Measurements from ENCODE around the gene SCAF1. TPM values are rescaled to one million over a fixed set of nuclear protein-coding genes. Genes with fewer than 3 reads are reported as not detected.

Gene SCAF1
- total RNA-seq, 2 experiments from 2014 or later: 43.3 to 64.0 TPM

- CTCF ChIA-PET: interaction anchor here (0.5 to 4.8 kb wide), 15 partner anchors 9 to 1792 kb away, joined by 3 to 33 read pairs (median 4); partner anchors contain the start of genes ADM5, PTOV1, RRAS and SCAF1
Measured at GRCh38 chr19:49680421-49681351, 38.7 kb downstream of the SCAF1 start.

GRCh38 chr19:49681830-49682229 is 39.8 kb downstream of the SCAF1 start:
- Mint-ChIP-seq H3K27me3 (no peaks in the 10 kb centered on the region), H3K36me3 (ENCODE audit: low read depth) (peaks cover 47% of the 10 kb centered on the region), H3K27ac (no peak overlapping the region), H3K9me3 (ENCODE audit: low read depth) (no peaks in the 10 kb centered on the region), H3K4me3 (no peak overlapping the region), H3K4me1 (peaks cover 34% of the 10 kb centered on the region)
- intact Hi-C loops (cut with DNase I, micrococcal nuclease): no loop called here
- ATAC-seq: no peak
- CTCF ChIA-PET: interaction anchor here (0.7 to 4.8 kb wide), 4 partner anchors 34 to 135 kb away, joined by 3 to 33 read pairs (median 4); partner anchors contain the start of genes RRAS and SCAF1
- POLR2A ChIA-PET: no interaction called here
- no peak for DNase-seq

More at GRCh38 chr19:49680421-49681351, 38.7 kb downstream of the SCAF1 start:
- peak; percentile 98 for DNase-seq
- intact Hi-C loops (cut with DNase I, micrococcal nuclease): loop anchor here in 1 of 2 experiments (1.0 kb wide), 2 partner anchors 100 to 177 kb away; partner anchors contain the start of gene NOSIP
- H3K27me3 Mint-ChIP-seq: no peaks in the 10 kb centered on the region
- H3K27ac Mint-ChIP-seq: peak overlapping the region; percentile 75
- H3K36me3 Mint-ChIP-seq (ENCODE audit: low read depth): peaks cover 45% of the 10 kb centered on the region
- peak; percentile 5 for ATAC-seq
- peak overlapping the region; percentile 46 for H3K4me3 Mint-ChIP-seq
- POLR2A ChIA-PET: no interaction called here
- H3K4me1 Mint-ChIP-seq: peaks cover 40% of the 10 kb centered on the region
- H3K9me3 Mint-ChIP-seq (ENCODE audit: low read depth): no peaks in the 10 kb centered on the region

- CTCF ChIA-PET: interaction anchor here (0.7 kb wide), 1 partner anchor 35 kb away, joined by 3 read pairs; no protein-coding TSS in a partner anchor
- no peak overlapping the region for H3K4me3 Mint-ChIP-seq
- no peak for ATAC-seq
Measured at GRCh38 chr19:49682274-49682673, 40.3 kb downstream of the SCAF1 start.

GRCh38 chr19:49683814-49684250 is 41.8 kb downstream of the SCAF1 start:
- no peak for DNase-seq
- intact Hi-C loops (cut with DNase I, micrococcal nuclease): no loop called here
- peaks cover 32% of the 10 kb centered on the region for H3K4me1 Mint-ChIP-seq
- no peaks in the 10 kb centered on the region for H3K27me3 Mint-ChIP-seq
- H3K4me3 Mint-ChIP-seq: no peak overlapping the region
- no peak for ATAC-seq
- ChIA-PET POLR2A (no interaction called here), CTCF (no interaction called here)
- H3K9me3 Mint-ChIP-seq (ENCODE audit: low read depth): no peaks in the 10 kb centered on the region
- no peak overlapping the region for H3K27ac Mint-ChIP-seq
- H3K36me3 Mint-ChIP-seq (ENCODE audit: low read depth): peaks cover 52% of the 10 kb centered on the region

More at GRCh38 chr19:49682274-49682673, 40.3 kb downstream of the SCAF1 start:
- peaks cover 49% of the 10 kb centered on the region for H3K36me3 Mint-ChIP-seq (ENCODE audit: low read depth)
- POLR2A ChIA-PET: interaction anchor here (0.6 kb wide), 1 partner anchor 173 kb away, joined by 5 read pairs; no protein-coding TSS in a partner anchor
- H3K27ac Mint-ChIP-seq: no peak overlapping the region
- no peaks in the 10 kb centered on the region for H3K9me3 Mint-ChIP-seq (ENCODE audit: low read depth)
- intact Hi-C loops (cut with DNase I, micrococcal nuclease): no loop called here
- H3K27me3 Mint-ChIP-seq: no peaks in the 10 kb centered on the region
- DNase-seq: no peak
- H3K4me1 Mint-ChIP-seq: peaks cover 34% of the 10 kb centered on the region

- ATAC-seq (no peak), DNase-seq (no peak)
- Mint-ChIP-seq H3K27ac (no peak overlapping the region), H3K36me3 (ENCODE audit: low read depth) (peaks cover 55% of the 10 kb centered on the region), H3K9me3 (ENCODE audit: low read depth) (no peaks in the 10 kb centered on the region), H3K27me3 (no peaks in the 10 kb centered on the region), H3K4me1 (peaks cover 31% of the 10 kb centered on the region), H3K4me3 (no peak overlapping the region)
- CTCF ChIA-PET: interaction anchor here (1.0 to 1.2 kb wide), 2 partner anchors 18 to 147 kb away, joined by 4 to 6 read pairs; no protein-coding TSS in a partner anchor
- intact Hi-C loops (cut with DNase I, micrococcal nuclease): no loop called here
- POLR2A ChIA-PET: no interaction called here
Measured at GRCh38 chr19:49684251-49684982, 42.4 kb downstream of the SCAF1 start.

- CTCF ChIA-PET: interaction anchor here (1.0 to 1.2 kb wide), 2 partner anchors 17 to 148 kb away, joined by 4 to 6 read pairs; no protein-coding TSS in a partner anchor
Measured at GRCh38 chr19:49684983-49685553, 43.1 kb downstream of the SCAF1 start.

GRCh38 chr19:49685845-49686332 is 43.9 kb downstream of the SCAF1 start:
- ATAC-seq (no peak), DNase-seq (no peak)
- Mint-ChIP-seq H3K9me3 (ENCODE audit: low read depth) (no peaks in the 10 kb centered on the region), H3K4me1 (peaks cover 27% of the 10 kb centered on the region), H3K36me3 (ENCODE audit: low read depth) (peaks cover 54% of the 10 kb centered on the region), H3K27ac (no peak overlapping the region), H3K27me3 (peaks cover 7% of the 10 kb centered on the region), H3K4me3 (no peak overlapping the region)
- CTCF ChIA-PET: interaction anchor here (1.2 kb wide), 1 partner anchor 149 kb away, joined by 6 read pairs; no protein-coding TSS in a partner anchor
- intact Hi-C loops (cut with DNase I, micrococcal nuclease): no loop called here
- POLR2A ChIA-PET: interaction anchor here (0.5 kb wide), 1 partner anchor 100 kb away, joined by 3 read pairs; no protein-coding TSS in a partner anchor

More at GRCh38 chr19:49684983-49685553, 43.1 kb downstream of the SCAF1 start:
- no peak for ATAC-seq
- intact Hi-C loops (cut with DNase I, micrococcal nuclease): no loop called here
- H3K9me3 Mint-ChIP-seq (ENCODE audit: low read depth): no peaks in the 10 kb centered on the region
- H3K27me3 Mint-ChIP-seq: no peaks in the 10 kb centered on the region
- H3K4me3 Mint-ChIP-seq: no peak overlapping the region
- H3K4me1 Mint-ChIP-seq: peaks cover 28% of the 10 kb centered on the region
- H3K27ac Mint-ChIP-seq: no peak overlapping the region
- H3K36me3 Mint-ChIP-seq (ENCODE audit: low read depth): peaks cover 53% of the 10 kb centered on the region
- POLR2A ChIA-PET: interaction anchor here (0.5 kb wide), 1 partner anchor 101 kb away, joined by 3 read pairs; no protein-coding TSS in a partner anchor
- no peak for DNase-seq

GRCh38 chr19:49686503-49687088 is 44.6 kb downstream of the SCAF1 start:
- ATAC-seq: no peak

GRCh38 chr19:49687150-49687549 is 45.1 kb downstream of the SCAF1 start:
- Mint-ChIP-seq H3K36me3 (ENCODE audit: low read depth) (peaks cover 45% of the 10 kb centered on the region), H3K4me3 (no peak overlapping the region), H3K4me1 (peaks cover 28% of the 10 kb centered on the region), H3K9me3 (ENCODE audit: low read depth) (no peaks in the 10 kb centered on the region), H3K27me3 (peaks cover 8% of the 10 kb centered on the region), H3K27ac (no peak overlapping the region)
- CTCF ChIA-PET: interaction anchor here (1.3 kb wide), 1 partner anchor 10 kb away, joined by 5 read pairs; the partner anchor contains the start of gene PRMT1
- DNase-seq (no peak), ATAC-seq (no peak)
- intact Hi-C loops (cut with DNase I, micrococcal nuclease): no loop called here
- POLR2A ChIA-PET: interaction anchor here (0.7 to 1.3 kb wide), 2 partner anchors 10 to 11 kb away, joined by 3 read pairs; partner anchors contain the start of gene PRMT1

More at GRCh38 chr19:49686503-49687088, 44.6 kb downstream of the SCAF1 start:
- Mint-ChIP-seq H3K4me1 (peaks cover 31% of the 10 kb centered on the region), H3K27me3 (peaks cover 8% of the 10 kb centered on the region), H3K27ac (no peak overlapping the region), H3K9me3 (ENCODE audit: low read depth) (no peaks in the 10 kb centered on the region), H3K4me3 (no peak overlapping the region), H3K36me3 (ENCODE audit: low read depth) (peaks cover 50% of the 10 kb centered on the region)
- intact Hi-C loops (cut with DNase I, micrococcal nuclease): no loop called here
- DNase-seq: no peak
- ChIA-PET POLR2A (interaction anchor here (0.7 kb wide), 1 partner anchor 9 kb away, joined by 3 read pairs; the partner anchor contains the start of gene PRMT1), CTCF (no interaction called here)

- Mint-ChIP-seq H3K27me3 (peaks cover 11% of the 10 kb centered on the region), H3K4me1 (peaks cover 23% of the 10 kb centered on the region), H3K9me3 (ENCODE audit: low read depth) (no peaks in the 10 kb centered on the region), H3K4me3 (no peak overlapping the region), H3K27ac (no peak overlapping the region), H3K36me3 (ENCODE audit: low read depth) (peaks cover 40% of the 10 kb centered on the region)
- no peak for ATAC-seq
- intact Hi-C loops (cut with DNase I, micrococcal nuclease): no loop called here
- POLR2A ChIA-PET: interaction anchor here (1.3 kb wide), 1 partner anchor 12 kb away, joined by 3 read pairs; no protein-coding TSS in a partner anchor
- CTCF ChIA-PET: interaction anchor here (1.3 kb wide), 1 partner anchor 11 kb away, joined by 5 read pairs; the partner anchor contains the start of gene PRMT1
- DNase-seq: no peak
Measured at GRCh38 chr19:49687566-49688316, 45.7 kb downstream of the SCAF1 start.

All from activated CD4-positive, alpha-beta T cell treated with anti-CD3 and anti-CD28 coated beads for 36 hours (primary cell).